Upper lobe of left lung (tissue), 6 donors: ENCODE data around the gene BNC2. TPM values are rescaled to one million over a fixed set of nuclear protein-coding genes. Genes with fewer than 3 reads are reported as not detected.

Experiments used
- ATAC-seq, 2 donors: fragments of 200-7000 bp; cut with Tn5 transposase; one replicate each; pipeline ENCODE4 v1.9.1; 2022; ENCODE audit warnings: mild to moderate bottlenecking in 2 of 2, moderate library complexity in 2 of 2; ENCODE audit not compliant: low FRiP score in 2 of 2
- DNase-seq, 2 donors: peaks; one replicate each; pipeline ENCODE4 v3.0.0-alpha.2; 2019 to 2020
- H3K27ac ChIP-seq, 4 donors: fragments of 200-600 bp; sonication (generic); one replicate each; pipeline ENCODE4 v1.5.1; 2016 to 2019
- H3K27me3 ChIP-seq, 4 donors: fragments of 200-600 bp; sonication (generic); one replicate each; pipeline ENCODE4 v1.5.1; 2017 to 2019
- H3K36me3 ChIP-seq, 4 donors: fragments of 200-600 bp; sonication (generic); one replicate each; pipeline ENCODE4 v1.5.1; 2016 to 2019
- H3K4me1 ChIP-seq, 4 donors: fragments of 200-600 bp; sonication (generic); one replicate each; pipeline ENCODE4 v1.5.1; 2018 to 2019
- H3K4me3 ChIP-seq, 4 donors: fragments of 200-600 bp; sonication (generic); one replicate each; pipeline ENCODE4 v1.5.1; 2017 to 2019; ENCODE audit warnings: mild to moderate bottlenecking in 2 of 4, moderate library complexity in 1 of 4
- H3K9me3 ChIP-seq, 4 donors: fragments of 200-600 bp; sonication (generic); one replicate each; pipeline ENCODE4 v1.5.1; 2018 to 2019
- CTCF ChIP-seq, 6 experiments: fragments of 450-650 bp in 4 of 6; fragments of 200-600 bp in 2 of 6; sonication (generic) in 2 of 6; IDR thresholded peaks; one replicate each; pipeline ENCODE4 v1.5.1; 2016 to 2019; ENCODE audit warnings: antibody characterized with exemption in 6 of 6
- EP300 ChIP-seq, 4 donors: sonication (generic); formaldehyde crosslinking; IDR thresholded peaks; one replicate each; pipeline ENCODE4 v1.5.1; 2017; ENCODE audit warnings: antibody characterized with exemption in 4 of 4, control low read depth in 2 of 4
- POLR2A ChIP-seq, 4 donors: fragments of 450-650 bp; IDR thresholded peaks; one replicate each; pipeline ENCODE4 v1.5.1; 2016 to 2017; ENCODE audit warnings: antibody characterized with exemption in 4 of 4, mild to moderate bottlenecking in 2 of 4
- POLR2AphosphoS5 ChIP-seq, 2 donors: sonication (generic); formaldehyde crosslinking; IDR thresholded peaks; one replicate each; pipeline ENCODE4 v1.5.1; 2017; ENCODE audit warnings: antibody characterized with exemption in 2 of 2
- WGBS, 2 donors: methylation state at CpG; one replicate each; pipeline ENCODE4 v1.1.5; 2017 to 2018; 5-methylcytosine and 5-hydroxymethylcytosine counted together
- total RNA-seq, 6 donors: library from RNA; depleted of rRNA in 4 of 6; stranded (reverse); fragments of >200 nt in 4 of 6; gene quantifications; one replicate each; pipeline versions ENCODE4 v1.1.0 to v1.2.1, GENCODE V29; 2016 to 2021
- donor health status: DM: no; HTN: no; CAD: no; lungs with moderate emphysema.
- donor health status: DM: no; HTN: yes; CAD: no; lungs with severe emphysema.

The BNC2 gene
- total RNA-seq, 6 donors from 2014 or later = 4.6 to 21.7 (median 10.7) TPM

GRCh38 chr9:16368237-16369087 is 502.0 kb downstream of the BNC2 start:
- ATAC-seq = no peak
- 59 to 83% methylated on average over 7 to 8 of the region's 8 CpGs for whole genome bisulfite sequencing, 2 donors

GRCh38 chr9:16367605-16368231 is 502.8 kb downstream of the BNC2 start:
- no peak for DNase-seq
- WGBS, 2 donors = 94 to 96% methylated on average over 9 of the region's 9 CpGs
- Histone ChIP-seq H3K4me3 (no peak overlapping the region), H3K9me3 (no peaks in the 10 kb centered on the region), H3K27ac (no peak overlapping the region), H3K36me3 (no peaks in the 10 kb centered on the region), H3K4me1 (peaks cover 0 to 8% (median 2%) of the 10 kb centered on the region in 4 donors), H3K27me3 (no peaks in the 10 kb centered on the region)
- ATAC-seq = no peak
- TF ChIP-seq POLR2AphosphoS5 (IDR thresholded peaks at IDR 0.05) (no peak), EP300 (IDR thresholded peaks at IDR 0.05) (no peak), POLR2A (IDR thresholded peaks at IDR 0.05) (no peak), CTCF (IDR thresholded peaks at IDR 0.05) (no peak)

More at GRCh38 chr9:16368237-16369087, 502.0 kb downstream of the BNC2 start:
- no peaks in the 10 kb centered on the region for H3K36me3 ChIP-seq
- TF ChIP-seq POLR2A (IDR thresholded peaks at IDR 0.05) (no peak), POLR2AphosphoS5 (IDR thresholded peaks at IDR 0.05) (no peak), EP300 (IDR thresholded peaks at IDR 0.05) (no peak), CTCF (IDR thresholded peaks at IDR 0.05) (no peak)
- no peaks in the 10 kb centered on the region for H3K9me3 ChIP-seq
- no peak for DNase-seq
- peaks cover 0 to 7% (median 0%) of the 10 kb centered on the region in 4 donors for H3K4me1 ChIP-seq
- no peak overlapping the region for H3K4me3 ChIP-seq
- H3K27me3 ChIP-seq = no peaks in the 10 kb centered on the region
- no peak overlapping the region for H3K27ac ChIP-seq

- H3K36me3 ChIP-seq = no peaks in the 10 kb centered on the region
- H3K4me3 ChIP-seq = no peak overlapping the region
- DNase-seq = peak in 1 of 2 donors; percentile 31
- peak; percentile 23 to 38 for TF ChIP-seq POLR2AphosphoS5 (IDR thresholded peaks at IDR 0.05)
- no peak for TF ChIP-seq POLR2A (IDR thresholded peaks at IDR 0.05)
- H3K4me1 ChIP-seq = peaks cover 0 to 6% (median 2%) of the 10 kb centered on the region in 4 donors
- WGBS, 2 donors = 60 to 84% methylated on average over 8 of the region's 8 CpGs
- ATAC-seq = no peak
- H3K9me3 ChIP-seq = no peaks in the 10 kb centered on the region
- H3K27me3 ChIP-seq = no peaks in the 10 kb centered on the region
- H3K27ac ChIP-seq = peak overlapping the region in 3 of 4 donors; percentile 19 to 50 (median 20)
Measured at GRCh38 chr9:16364347-16364746, 506.1 kb downstream of the BNC2 start.

- peaks cover 0 to 4% (median 2%) of the 10 kb centered on the region in 4 donors for H3K4me1 ChIP-seq
- no peaks in the 10 kb centered on the region for H3K36me3 ChIP-seq
- H3K27me3 ChIP-seq = no peaks in the 10 kb centered on the region
- no peak overlapping the region for H3K4me3 ChIP-seq
- TF ChIP-seq EP300 (IDR thresholded peaks at IDR 0.05) = no peak
- TF ChIP-seq CTCF (IDR thresholded peaks at IDR 0.05) = no peak
- TF ChIP-seq POLR2AphosphoS5 (IDR thresholded peaks at IDR 0.05) = no peak
- H3K9me3 ChIP-seq = no peaks in the 10 kb centered on the region
- ATAC-seq (no peak), DNase-seq (no peak)
- peak overlapping the region in 2 of 4 donors; percentile 19 to 50 for H3K27ac ChIP-seq
- WGBS, 2 donors = 69% methylated on average over 5 of the region's 5 CpGs
Measured at GRCh38 chr9:16363916-16364315, 506.6 kb downstream of the BNC2 start.

DNA sequence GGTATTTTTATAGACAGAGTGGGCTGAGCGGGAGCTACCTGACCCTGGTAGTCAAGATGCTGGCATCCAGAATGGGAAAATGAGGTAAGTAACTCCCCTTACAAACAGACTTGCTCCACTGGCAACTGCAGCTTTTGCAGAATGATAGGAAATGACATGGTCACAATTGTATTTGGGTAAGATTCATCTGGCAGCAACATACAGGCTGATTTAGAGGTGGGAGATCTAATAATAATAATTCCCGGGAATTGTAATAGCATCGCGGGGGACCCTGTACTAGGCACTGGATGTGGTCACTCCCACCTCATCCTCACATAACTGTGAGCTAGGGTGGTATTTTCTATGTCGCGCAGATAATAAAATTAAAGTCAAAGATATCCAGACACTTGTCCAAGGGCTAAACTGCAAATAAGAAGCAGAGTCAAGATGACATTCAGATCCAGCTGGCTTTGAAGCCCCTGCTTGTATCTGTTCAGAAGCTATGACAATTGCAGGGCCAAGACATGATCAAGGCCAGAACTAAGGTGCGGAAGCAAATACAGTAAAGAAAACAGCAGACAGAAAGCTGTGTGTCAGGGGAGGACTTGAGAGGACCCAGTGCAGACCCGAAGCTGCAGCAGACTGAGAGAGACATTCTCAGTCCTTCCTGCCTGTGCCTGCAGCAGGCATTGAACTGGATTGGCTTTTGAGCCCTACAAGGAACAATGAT is 507.2 kb downstream of the BNC2 start:
- H3K36me3 ChIP-seq = no peaks in the 10 kb centered on the region
- DNase-seq (no peak), ATAC-seq (no peak)
- no peak for TF ChIP-seq EP300 (IDR thresholded peaks at IDR 0.05)
- no peak for TF ChIP-seq CTCF (IDR thresholded peaks at IDR 0.05)
- no peak for TF ChIP-seq POLR2AphosphoS5 (IDR thresholded peaks at IDR 0.05)
- no peak for TF ChIP-seq POLR2A (IDR thresholded peaks at IDR 0.05)
- peaks cover 0 to 4% (median 2%) of the 10 kb centered on the region in 4 donors for H3K4me1 ChIP-seq
- no peaks in the 10 kb centered on the region for H3K27me3 ChIP-seq
- H3K4me3 ChIP-seq = no peak overlapping the region
- 76 to 91% methylated on average over 8 of the region's 8 CpGs for WGBS, 2 donors
- peak overlapping the region in 1 of 4 donors; percentile 15 for H3K27ac ChIP-seq
- no peaks in the 10 kb centered on the region for H3K9me3 ChIP-seq
